ENCODE data around the gene PKD1L1.

PKD1L1 gene

DNA sequence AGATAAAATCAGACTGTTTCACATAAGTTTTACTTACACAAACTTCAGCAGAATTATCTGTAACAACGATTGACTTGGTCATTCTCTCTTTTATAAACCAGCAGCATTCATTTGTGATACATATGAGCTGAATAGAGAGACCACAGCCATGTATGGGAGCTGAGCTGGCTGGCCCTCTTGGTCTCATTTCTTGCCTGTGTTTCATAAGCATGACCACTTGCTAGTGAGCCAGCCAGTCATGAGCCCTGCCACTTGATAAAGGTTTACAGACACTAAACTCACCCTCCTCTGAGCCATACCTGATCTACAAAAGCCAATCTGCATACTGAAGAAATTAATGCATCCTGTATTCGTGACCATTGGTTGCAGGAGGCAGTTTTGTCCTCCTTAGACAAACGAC is 82.1 kb downstream of the PKD1L1 start:
- TF ChIP-seq, protein P1, sequence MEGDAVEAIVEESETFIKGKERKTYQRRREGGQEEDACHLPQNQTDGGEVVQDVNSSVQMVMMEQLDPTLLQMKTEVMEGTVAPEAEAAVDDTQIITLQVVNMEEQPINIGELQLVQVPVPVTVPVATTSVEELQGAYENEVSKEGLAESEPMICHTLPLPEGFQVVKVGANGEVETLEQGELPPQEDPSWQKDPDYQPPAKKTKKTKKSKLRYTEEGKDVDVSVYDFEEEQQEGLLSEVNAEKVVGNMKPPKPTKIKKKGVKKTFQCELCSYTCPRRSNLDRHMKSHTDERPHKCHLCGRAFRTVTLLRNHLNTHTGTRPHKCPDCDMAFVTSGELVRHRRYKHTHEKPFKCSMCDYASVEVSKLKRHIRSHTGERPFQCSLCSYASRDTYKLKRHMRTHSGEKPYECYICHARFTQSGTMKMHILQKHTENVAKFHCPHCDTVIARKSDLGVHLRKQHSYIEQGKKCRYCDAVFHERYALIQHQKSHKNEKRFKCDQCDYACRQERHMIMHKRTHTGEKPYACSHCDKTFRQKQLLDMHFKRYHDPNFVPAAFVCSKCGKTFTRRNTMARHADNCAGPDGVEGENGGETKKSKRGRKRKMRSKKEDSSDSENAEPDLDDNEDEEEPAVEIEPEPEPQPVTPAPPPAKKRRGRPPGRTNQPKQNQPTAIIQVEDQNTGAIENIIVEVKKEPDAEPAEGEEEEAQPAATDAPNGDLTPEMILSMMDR (IDR thresholded peaks at IDR 0.05; ENCODE audit: control insufficient read depth, insufficient read depth, low read depth, low read length, missing control alignments): no peak
- no peak for DNase-seq (ENCODE audit: low read depth)
- no peak overlapping the region for H3K4me3 ChIP-seq (ENCODE audit: control insufficient read depth, low read depth, low read length)

DNA sequence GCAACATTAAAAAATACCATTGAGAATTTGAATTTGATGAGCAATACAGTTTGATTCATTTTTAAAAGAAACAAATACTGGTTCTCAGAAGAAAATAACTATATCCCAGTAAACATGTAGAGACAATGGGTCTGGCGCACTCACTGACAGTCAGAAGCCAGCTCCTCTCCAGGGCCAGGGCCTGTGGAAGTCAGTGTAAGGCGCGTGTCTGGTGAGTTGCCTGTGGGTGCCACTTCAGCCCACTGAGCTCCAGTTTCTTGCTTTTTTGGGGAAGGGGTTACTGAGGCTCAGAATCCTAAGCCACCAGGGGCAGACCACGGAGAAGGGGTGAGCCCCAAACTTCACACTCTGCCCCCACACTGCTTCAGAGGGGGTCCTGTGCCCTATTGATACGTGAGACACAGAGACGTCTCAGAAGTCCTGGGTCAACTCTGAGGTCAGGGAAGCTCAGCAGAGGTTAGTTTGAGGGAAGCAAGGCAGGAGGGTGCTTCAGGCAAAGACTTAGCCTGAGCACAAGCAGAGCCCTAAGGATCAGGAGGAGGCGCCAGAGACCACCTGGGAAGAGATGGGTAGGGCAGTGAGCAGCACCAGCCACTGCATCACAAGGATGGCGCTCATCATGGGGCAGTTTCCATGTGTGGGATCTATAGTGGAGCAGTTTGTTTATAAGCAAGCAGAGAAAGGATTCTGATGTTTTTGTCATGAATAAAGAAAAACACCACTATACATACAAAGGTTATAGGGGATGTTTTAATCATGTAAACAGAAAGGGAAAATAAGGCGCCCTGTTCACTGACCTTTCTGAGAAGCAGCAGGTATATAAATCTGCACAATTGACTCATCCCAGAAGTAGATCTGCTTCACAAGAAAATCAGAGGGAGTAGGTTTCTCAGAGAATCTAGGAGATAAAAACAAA is 95.7 kb downstream of the PKD1L1 start:
- DNase-seq (ENCODE audit: low read depth): no peak
- no peak overlapping the region for H3K4me3 ChIP-seq (ENCODE audit: control insufficient read depth, low read depth, low read length)
- TF ChIP-seq, protein P1 (IDR thresholded peaks at IDR 0.05; ENCODE audit: control insufficient read depth, insufficient read depth, low read depth, low read length, missing control alignments): peak; percentile 36

DNA sequence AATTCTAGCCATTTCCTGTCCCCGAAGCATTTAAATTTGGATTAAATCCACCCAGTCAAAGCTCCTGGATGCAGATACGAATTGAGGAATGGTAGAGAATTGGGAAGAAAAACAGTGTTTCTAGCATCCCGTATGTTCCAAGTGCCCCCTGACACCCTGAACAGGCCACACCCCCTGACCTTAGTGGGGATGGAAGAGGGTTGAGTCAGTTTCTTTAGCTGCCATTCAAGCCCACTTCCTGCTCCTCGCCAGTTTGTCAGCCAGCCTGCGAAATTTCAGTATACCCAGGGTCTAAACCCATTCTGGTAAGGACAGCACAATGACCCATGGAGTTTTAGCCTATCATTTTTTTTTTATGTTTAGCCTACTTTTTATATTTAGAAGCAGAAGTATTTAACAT is 101.1 kb downstream of the PKD1L1 start:
- DNase-seq (ENCODE audit: low read depth): no peak
- TF ChIP-seq, protein P1 (IDR thresholded peaks at IDR 0.05; ENCODE audit: control insufficient read depth, insufficient read depth, low read depth, low read length, missing control alignments): no peak
- H3K4me3 ChIP-seq (ENCODE audit: control insufficient read depth, low read depth, low read length): no peak overlapping the region

DNA sequence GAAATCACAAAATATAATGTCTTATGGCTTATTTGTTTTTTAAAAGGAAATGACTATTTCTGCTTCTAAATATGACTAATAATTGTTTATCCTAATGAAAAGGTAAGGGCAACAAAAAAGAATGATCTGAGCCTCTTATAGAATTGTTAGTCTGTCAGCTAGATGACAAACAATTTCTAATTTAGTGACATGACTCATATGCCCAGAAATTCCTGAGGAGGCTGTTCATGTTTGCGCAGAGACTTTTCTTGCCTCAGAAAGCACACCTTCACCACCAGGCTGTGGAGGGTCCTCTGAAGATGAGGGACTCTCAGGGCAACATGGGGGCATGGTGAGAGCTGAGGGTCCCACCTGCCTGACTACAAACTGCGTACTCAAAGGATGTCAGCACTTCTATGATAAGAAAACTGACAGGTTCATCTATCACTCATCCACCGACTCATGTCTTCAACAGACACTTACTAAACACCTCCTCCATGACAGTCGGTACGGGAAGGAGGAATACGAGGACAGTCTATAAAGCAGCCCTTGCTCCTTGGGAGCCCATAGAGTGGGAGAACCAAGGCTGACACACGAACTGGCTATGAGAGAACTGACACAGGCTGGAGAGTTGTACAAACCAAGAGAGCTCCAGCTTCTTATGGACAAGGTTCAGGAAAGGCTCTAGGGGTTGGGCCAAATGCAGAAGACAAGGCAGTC is 102.0 kb downstream of the PKD1L1 start:
- DNase-seq (ENCODE audit: low read depth): no peak
- TF ChIP-seq, protein P1 (IDR thresholded peaks at IDR 0.05; ENCODE audit: control insufficient read depth, insufficient read depth, low read depth, low read length, missing control alignments): no peak
- no peak overlapping the region for H3K4me3 ChIP-seq (ENCODE audit: control insufficient read depth, low read depth, low read length)

DNA sequence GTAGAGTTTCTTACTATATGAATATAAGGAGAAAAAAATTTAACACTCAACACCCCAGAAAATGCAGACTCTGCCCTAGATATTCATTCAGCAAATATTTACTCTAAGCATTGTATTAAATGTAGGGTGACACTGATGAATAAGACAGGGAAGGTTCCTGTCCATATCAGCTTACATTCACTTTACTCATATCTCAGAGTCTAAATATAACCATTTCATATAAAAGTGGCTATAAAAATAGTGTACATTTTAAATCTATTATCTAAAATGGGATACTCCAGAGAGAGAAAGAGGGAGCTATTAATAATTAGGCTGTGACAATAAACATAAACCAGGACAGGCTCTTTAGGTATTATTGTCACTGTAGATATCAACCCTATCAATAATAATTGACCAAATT is 104.0 kb downstream of the PKD1L1 start:
- no peak for DNase-seq (ENCODE audit: low read depth)
- TF ChIP-seq, protein P1 (IDR thresholded peaks at IDR 0.05; ENCODE audit: control insufficient read depth, insufficient read depth, low read depth, low read length, missing control alignments): no peak
- H3K4me3 ChIP-seq (ENCODE audit: control insufficient read depth, low read depth, low read length): no peak overlapping the region

DNA sequence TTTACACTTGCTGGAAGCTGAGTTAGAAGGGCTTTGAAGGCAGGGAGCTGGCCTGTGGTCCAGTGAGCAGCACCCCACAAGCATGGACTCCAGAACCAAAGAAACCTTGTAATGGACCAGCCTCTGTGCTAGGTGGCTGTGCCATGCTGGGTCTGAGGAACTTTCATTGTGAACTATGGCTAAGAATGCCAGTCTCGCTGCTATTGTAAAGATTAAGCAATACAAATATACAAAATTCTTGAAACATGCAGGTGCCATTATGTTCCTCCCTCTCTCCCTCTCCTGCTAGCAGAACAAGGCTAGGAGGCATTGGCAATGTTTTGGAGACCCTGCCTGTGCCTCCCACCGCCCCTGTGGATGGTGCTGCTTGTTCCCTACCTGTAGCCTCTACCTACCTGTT is 105.0 kb downstream of the PKD1L1 start:
- TF ChIP-seq, protein P1 (IDR thresholded peaks at IDR 0.05; ENCODE audit: control insufficient read depth, insufficient read depth, low read depth, low read length, missing control alignments): no peak
- no peak overlapping the region for H3K4me3 ChIP-seq (ENCODE audit: control insufficient read depth, low read depth, low read length)
- DNase-seq (ENCODE audit: low read depth): no peak

All from AG09309 (cell line).